Left renal cortex interstitium (tissue), 4 donors: ENCODE data around the gene SHOC2. TPM values are rescaled to one million over a fixed set of nuclear protein-coding genes. Genes with fewer than 3 reads are reported as not detected.

Experiments used
- DNase-seq, 4 donors: peaks; one replicate each; pipeline ENCODE4 v3.0.0-alpha.2; 2013; ENCODE audit warnings: low read depth in 4 of 4, low spot score in 2 of 4, missing footprints in 1 of 4
- polyA plus RNA-seq, 4 donors: library from polyadenylated mRNA; unstranded; fragments of 120-200 nt; gene quantifications; one replicate each; pipeline ENCODE4 v1.2.1, GENCODE V29; 2013; ENCODE audit not compliant: insufficient read length in 4 of 4

The SHOC2 gene
- polyA plus RNA-seq, 4 donors, result 32.4 to 42.7 (median 36.3) TPM

- DNase-seq, result no peak
These were observed 115.3 kb downstream of the SHOC2 start for GRCh38 chr10:111034598-111035310.

DNA sequence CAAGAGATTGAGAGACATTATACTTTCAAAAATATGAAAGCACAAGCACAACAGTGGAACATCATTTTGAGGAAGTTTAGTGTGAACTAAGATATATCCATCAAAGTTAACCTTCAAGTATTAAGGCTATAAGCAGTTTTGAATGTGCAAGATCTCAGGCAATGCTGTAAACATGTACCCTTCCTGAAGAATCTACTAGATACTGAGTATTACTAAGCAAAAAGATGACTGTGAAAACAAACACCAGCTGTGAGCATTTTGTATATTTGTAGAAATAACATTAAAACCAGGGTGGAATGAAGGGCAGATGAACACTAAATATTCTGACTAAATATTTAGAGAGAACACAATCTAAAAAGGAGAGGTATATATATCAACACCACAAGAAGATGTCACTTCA is 116.1 kb downstream of the SHOC2 start:
- no peak for DNase-seq

GRCh38 chr10:111037858-111038257 is 118.5 kb downstream of the SHOC2 start:
- no peak for DNase-seq

GRCh38 chr10:111039522-111039921 is 120.1 kb downstream of the SHOC2 start:
- no peak for DNase-seq

- DNase-seq, result no peak
These were observed 137.6 kb downstream of the SHOC2 start for GRCh38 chr10:111057006-111057405.

Other genes starting within 250 kb of the SHOC2 start
- gene PDCD4, start 47.7 kb upstream of the SHOC2 start, polyA plus RNA-seq, result 100 to 1,000 TPM; 190 to 278 (median 215) TPM
- 10 to 100 TPM; 43.1 to 58.1 (median 52.5) TPM for gene BBIP1, start 424 bp upstream of the SHOC2 start, polyA plus RNA-seq
- gene ADRA2A, start 157.4 kb downstream of the SHOC2 start, polyA plus RNA-seq, result 1 to 10 TPM; 2.6 to 4.8 (median 3.3) TPM